K562 (cell line): Measurements from ENCODE around the gene COL24A1. TPM values are rescaled to one million over a fixed set of nuclear protein-coding genes. Genes with fewer than 3 reads are reported as not detected.

ENCODE experiments used
- ATAC-seq: fragments of 200-7000 bp; cut with Tn5 transposase; 3 replicates; pipeline ENCODE4 v1.9.1; 2020; ENCODE audit warnings: moderate library complexity
- BruUV-seq: library from RNA; stranded (reverse); fragments of 400-500 nt; replicated peaks from 2 replicates; lab custom pipeline; 2021; lab: Mats Ljungman, UMichigan
- CTCF ChIA-PET: fragments of 300-600 bp; formaldehyde crosslinking; extraction: SDS; loops from one replicate; lab custom pipeline; 2021; ENCODE audit warnings: low intra/inter-chr PET ratio; lab: Yijun Ruan, JAX
- POLR2A ChIA-PET: fragments of 300-600, 350-650 bp; sonication (Branson Sonifier 250); formaldehyde crosslinking; extraction: SDS; loops from one replicate; lab custom pipeline; 2021; ENCODE audit warnings: antibody characterized with exemption, inconsistent platforms; lab: Yijun Ruan, JAX
- DNase-seq, 4 experiments: peaks; one replicate each; pipeline versions ENCODE4 v3.0.0 to v3.0.0-alpha.2; 2011 to 2018; ENCODE audit warnings: low spot score in 3 of 4, mixed read lengths in 3 of 4; ENCODE audit errors: extremely low read depth in 1 of 4
- FAIRE-seq: peaks from 2 replicates; lab custom pipeline; 2011; peaks lifted over from hg19 to GRCh38; lab: Jason Lieb, UNC
- H2AFZ ChIP-seq: 2 replicates; pipeline ENCODE4 v1.6.0; 2011; ENCODE audit warnings: low read depth, low read length, control low read depth, inconsistent platforms
- H3K27ac ChIP-seq: fragments of 200-600 bp; 3 replicates; pipeline ENCODE4 v1.8.0; 2011; ENCODE audit warnings: low read depth, mild to moderate bottlenecking, control low read depth, inconsistent platforms, low read length, moderate library complexity, mixed read lengths; ENCODE audit errors: extremely low read depth
- H3K27me3 ChIP-seq, 2 experiments: fragments of 300-600 bp in 1 of 2; 2 replicates in 1 of 2; 3 replicates in 1 of 2; pipeline versions ENCODE4 v1.6.0 to v1.8.0; 2011; ENCODE audit warnings: inconsistent platforms in 2 of 2, low read length in 2 of 2, mild to moderate bottlenecking in 1 of 2, mixed read lengths in 1 of 2, moderate library complexity in 1 of 2; ENCODE audit not compliant: control insufficient read depth in 2 of 2, insufficient read depth in 2 of 2
- H3K36me3 ChIP-seq: fragments of 300-600 bp; 3 replicates; pipeline ENCODE4 v1.8.0; 2011; ENCODE audit warnings: mild to moderate bottlenecking, low read length, inconsistent platforms; ENCODE audit not compliant: control insufficient read depth, insufficient read depth
- H3K4me1 ChIP-seq, 2 experiments: fragments of 200-600 bp in 1 of 2; replicated peaks in 1 of 2; 2 replicates in 1 of 2; 3 replicates in 1 of 2; pipeline versions ENCODE4 v1.5.1 to v1.8.0; 2011; ENCODE audit warnings: inconsistent platforms in 2 of 2, low read length in 2 of 2, mild to moderate bottlenecking in 1 of 2, mixed read lengths in 1 of 2, moderate library complexity in 1 of 2; ENCODE audit not compliant: control insufficient read depth in 2 of 2, insufficient read depth in 2 of 2
- H3K4me2 ChIP-seq: 2 replicates; pipeline ENCODE4 v1.6.1; 2011; ENCODE audit warnings: low read length, control low read depth, inconsistent platforms, mixed read lengths; ENCODE audit not compliant: insufficient read depth
- H3K4me3 ChIP-seq: fragments of 200-600 bp; sonication (generic), shearing (Covaris generic); 2 replicates; pipeline ENCODE4 v1.5.1; 2016; ENCODE audit warnings: control low read depth, inconsistent platforms
- H3K79me2 ChIP-seq: fragments of 200-600 bp; 3 replicates; pipeline ENCODE4 v1.8.0; 2011; ENCODE audit warnings: low read length, inconsistent platforms; ENCODE audit not compliant: control insufficient read depth, insufficient read depth
- H3K9ac ChIP-seq, 2 experiments: 2 replicates each; pipeline versions ENCODE4 v1.6.0 to v1.6.1; 2011; ENCODE audit warnings: low read depth in 2 of 2, low read length in 2 of 2, control low read depth in 1 of 2, inconsistent platforms in 1 of 2, mild to moderate bottlenecking in 1 of 2, mixed read lengths in 1 of 2; ENCODE audit not compliant: insufficient read depth in 1 of 2
- H3K9me1 ChIP-seq: one replicate; pipeline ENCODE4 v1.6.0; 2011; ENCODE audit warnings: inconsistent platforms, mild to moderate bottlenecking, low read length, moderate library complexity; ENCODE audit not compliant: control insufficient read depth, insufficient read depth
- H3K9me3 ChIP-seq: replicated peaks from 2 replicates; pipeline ENCODE4 v1.5.1; 2011; ENCODE audit warnings: low read depth, low read length, inconsistent platforms; ENCODE audit not compliant: control insufficient read depth, insufficient read depth
- H4K20me1 ChIP-seq: replicated peaks from 2 replicates; pipeline ENCODE4 v1.6.1; 2011; ENCODE audit warnings: low read length, inconsistent platforms, mixed read lengths; ENCODE audit not compliant: control insufficient read depth, insufficient read depth
- KLF13 ChIP-seq: fragments of 450-650 bp; IDR thresholded peaks from 2 replicates; pipeline ENCODE4 v1.6.1; 2016; ENCODE audit warnings: missing genetic modification characterization, low read depth, mild to moderate bottlenecking, missing compliant biosample characterization, moderate library complexity, borderline replicate concordance
- MITF ChIP-seq: IDR thresholded peaks from 2 replicates; pipeline ENCODE4 v1.6.1; 2014; ENCODE audit warnings: antibody characterized with exemption
- NELFE ChIP-seq: IDR thresholded peaks from 2 replicates; pipeline ENCODE4 v1.6.1; 2011; ENCODE audit warnings: mild to moderate bottlenecking; ENCODE audit not compliant: insufficient read depth, insufficient read length
- TAL1 ChIP-seq: fragments of 450-650 bp; IDR thresholded peaks from 2 replicates; pipeline ENCODE4 v1.6.1; 2016; ENCODE audit warnings: mild to moderate bottlenecking
- TBP ChIP-seq: optimal IDR thresholded peaks from 2 replicates; pipeline ENCODE3; 2011; ENCODE audit warnings: low read depth, low read length, improper control_type of control experiment
- THRAP3 ChIP-seq: fragments of 450-650 bp; IDR thresholded peaks from 2 replicates; pipeline ENCODE4 v1.6.1; 2016; ENCODE audit warnings: mild to moderate bottlenecking, inconsistent platforms, borderline replicate concordance
- ZFPM2 ChIP-seq: fragments of 250-450 bp; sonication (Bioruptor Pico); IDR thresholded peaks from 2 replicates; pipeline ENCODE4 v1.5.1; 2022; ENCODE audit warnings: mild to moderate bottlenecking
- ZNF395 ChIP-seq: fragments of 200-800 bp; sonication (Bioruptor generic); IDR thresholded peaks from 2 replicates; pipeline ENCODE4 v1.6.1; 2017; ENCODE audit warnings: missing genetic modification characterization, missing compliant biosample characterization
- WGBS: fragments of 100-300 bp; shearing (Covaris generic); methylation state at CpG from one replicate; pipeline ENCODE4 v1.1.6; 2016; ENCODE audit warnings: low coverage, mixed read lengths; ENCODE audit not compliant: insufficient coverage; ENCODE audit errors: missing lambda C conversion rate; 5-methylcytosine and 5-hydroxymethylcytosine counted together
- in situ Hi-C: fragments of 300-500 bp; cut with MboI; formaldehyde crosslinking; loops from 4 replicates; pipeline ENCODE4 v1.15.0; 2018; ENCODE audit warnings: inconsistent platforms, mixed read lengths
- intact Hi-C: fragments of 100-400 bp; cut with micrococcal nuclease; formaldehyde crosslinking; loops from 2 replicates; pipeline ENCODE4 v1.14.2; 2022
- polyA plus RNA-seq, 8 experiments: library from polyadenylated mRNA; depleted of rRNA in 4 of 8; stranded (reverse) in 5 of 8; unstranded in 3 of 8; fragments of >200 nt; fragmentation: Nextera tagmentation in 2 of 8; fragmentation: Illumina TruSeq in 1 of 8; extraction: Ambion mirVana in 2 of 8; extraction: Trizol in 1 of 8; gene quantifications; 2 replicates each; pipeline versions ENCODE4 v1.2.1 to v1.2.3, GENCODE V29; 2011 to 2014; ENCODE audit warnings: inconsistent platforms in 1 of 8, missing spikeins in 1 of 8
- total RNA-seq, 7 experiments: library from RNA; depleted of rRNA in 6 of 7; stranded (reverse); fragments of >200 nt in 6 of 7; fragmentation: Illumina TruSeq in 2 of 7; extraction: Trizol in 2 of 7; gene quantifications; 2 replicates each; pipeline versions ENCODE4 v1.2.1 to v1.2.3, GENCODE V29; 2011 to 2021; ENCODE audit warnings: low replicate concordance in 1 of 7

The COL24A1 gene
- total and polyA plus RNA-seq, 9 of the 15 experiments (the other 6 are each of a cell fraction or from before 2014, with no cell fraction given): 0.01 to 0.06 (median 0.03) TPM; not detected in 2

- Histone ChIP-seq H4K20me1 (no peaks in the 10 kb centered on the region), H3K27me3 (no peaks in the 10 kb centered on the region), H2AFZ (no peak overlapping the region), H3K36me3 (no peaks in the 10 kb centered on the region), H3K9ac (no peak overlapping the region), H3K9me3 (no peaks in the 10 kb centered on the region), H3K4me1 (no peaks in the 10 kb centered on the region), H3K27ac (no peak overlapping the region), H3K4me2 (no peak overlapping the region), H3K4me3 (no peak overlapping the region), H3K79me2 (no peaks in the 10 kb centered on the region), H3K9me1 (no peaks in the 10 kb centered on the region)
- DNase-seq (no peak), ATAC-seq (no peak), FAIRE-seq (no peak)
- BruUV-seq: no TSS peak
- intact Hi-C loops: no loop called here
- in situ Hi-C loops: no loop called here
- TF ChIP-seq TAL1: no peak
- TF ChIP-seq ZNF395 (CRISPR knock-in tag): no peak
- TF ChIP-seq NELFE: no peak
- TF ChIP-seq KLF13 (tag): no peak
- TF ChIP-seq ZFPM2 (CRISPR knock-in tag): no peak
- no peak for TF ChIP-seq MITF
- TF ChIP-seq TBP: no peak
- no peak for TF ChIP-seq THRAP3
- CTCF ChIA-PET: no interaction called here
- under 1% methylated on average over 8 of the region's 8 CpGs for WGBS
- POLR2A ChIA-PET: no interaction called here
These were observed 325.7 kb downstream of the COL24A1 start for GRCh38 chr1:85830837-85831236.
